HuH-7 (cell line): ENCODE measurements around the gene ACSF2.

Experiments used
- DNase-seq: peaks from one replicate; pipeline ENCODE4 v3.0.0; 2011; ENCODE audit warnings: low spot score

The ACSF2 gene

GRCh38 chr17:50478391-50479381, 52.7 kb downstream of the ACSF2 start, which contains the start of gene RSAD1:
Gene RSAD1 (plus strand): TSS chr17:50478860. CDS start chr17:50478885, 25 bp downstream.
- DNase-seq: peak; percentile 87

- peak; percentile 95 for DNase-seq
Observed at GRCh38 chr17:50479522-50480141, 53.6 kb downstream of the ACSF2 start.

GRCh38 chr17:50480142-50480764, 54.2 kb downstream of the ACSF2 start:
- no peak for DNase-seq

- no peak for DNase-seq
Observed at GRCh38 chr17:50480854-50481490, 55.0 kb downstream of the ACSF2 start.

- no peak for DNase-seq
Observed at GRCh38 chr17:50481648-50482047, 55.6 kb downstream of the ACSF2 start.

GRCh38 chr17:50482110-50482509, 56.1 kb downstream of the ACSF2 start:
- DNase-seq: no peak

GRCh38 chr17:50482516-50482915, 56.5 kb downstream of the ACSF2 start:
- peak; percentile 90 for DNase-seq

GRCh38 chr17:50483266-50483665, 57.2 kb downstream of the ACSF2 start:
- no peak for DNase-seq

- no peak for DNase-seq
Observed at GRCh38 chr17:50484386-50485155, 58.6 kb downstream of the ACSF2 start.

GRCh38 chr17:50487213-50488096, 61.4 kb downstream of the ACSF2 start:
- no peak for DNase-seq

GRCh38 chr17:50488880-50489279, 62.9 kb downstream of the ACSF2 start:
- no peak for DNase-seq

- DNase-seq: no peak
Observed at GRCh38 chr17:50491505-50491904, 65.5 kb downstream of the ACSF2 start.

GRCh38 chr17:50492214-50492613, 66.2 kb downstream of the ACSF2 start:
- no peak for DNase-seq

GRCh38 chr17:50493744-50494143, 67.7 kb downstream of the ACSF2 start:
- DNase-seq: no peak

- no peak for DNase-seq
Observed at GRCh38 chr17:50495217-50495823, 69.3 kb downstream of the ACSF2 start.

- no peak for DNase-seq
Observed at GRCh38 chr17:50495918-50496317, 69.9 kb downstream of the ACSF2 start.

- no peak for DNase-seq
Observed at GRCh38 chr17:50498021-50498874, 72.2 kb downstream of the ACSF2 start.

GRCh38 chr17:50499270-50499669, 73.3 kb downstream of the ACSF2 start:
- no peak for DNase-seq

- no peak for DNase-seq
Observed at GRCh38 chr17:50499721-50500120, 73.7 kb downstream of the ACSF2 start.
